Fibroblast of lung (primary cell): Measurements from ENCODE around the gene PRKCA. TPM values are rescaled to one million over a fixed set of nuclear protein-coding genes. Genes with fewer than 3 reads are reported as not detected.

Experiments used
- DNase-seq, 2 donors: peaks; one replicate each; pipeline versions ENCODE4 v3.0.0 to v3.0.0-alpha.2; 2010; ENCODE audit warnings: low read depth in 2 of 2
- H2AFZ ChIP-seq: 2 replicates; pipeline ENCODE4 v1.5.1; 2012; ENCODE audit warnings: low read length, control low read depth, inconsistent platforms
- H3K27ac ChIP-seq: 2 replicates; pipeline ENCODE4 v1.5.1; 2011; ENCODE audit warnings: low read length, control low read depth; ENCODE audit not compliant: insufficient read depth
- H3K27me3 ChIP-seq: 2 replicates; pipeline ENCODE4 v1.5.1; 2011; ENCODE audit warnings: mild to moderate bottlenecking, low read length; ENCODE audit not compliant: control insufficient read depth, insufficient read depth
- H3K36me3 ChIP-seq: 2 replicates; pipeline ENCODE4 v1.5.1; 2011; ENCODE audit warnings: low read length; ENCODE audit not compliant: control insufficient read depth, insufficient read depth
- H3K4me1 ChIP-seq: 2 replicates; pipeline ENCODE4 v1.5.1; 2011; ENCODE audit warnings: low read length; ENCODE audit not compliant: control insufficient read depth, insufficient read depth; ENCODE audit errors: extremely low read depth
- H3K4me2 ChIP-seq: 2 replicates; pipeline ENCODE4 v1.5.1; 2011; ENCODE audit warnings: low read length, control low read depth; ENCODE audit not compliant: insufficient read depth; ENCODE audit errors: extremely low read depth
- H3K4me3 ChIP-seq, 4 experiments: fragments of 200-600 bp in 1 of 4; sonication (generic) in 1 of 4; replicated peaks in 1 of 4; 2 replicates each; pipeline ENCODE4 v1.5.1; 2011 to 2016; ENCODE audit warnings: low read length in 4 of 4, low read depth in 3 of 4, mild to moderate bottlenecking in 3 of 4, control low read depth in 2 of 4, inconsistent platforms in 1 of 4, mixed read lengths in 1 of 4; ENCODE audit not compliant: insufficient read depth in 1 of 4; ENCODE audit errors: control extremely low read depth in 1 of 4
- H3K79me2 ChIP-seq: 2 replicates; pipeline ENCODE4 v1.5.1; 2012; ENCODE audit warnings: mild to moderate bottlenecking, low read length, inconsistent platforms; ENCODE audit not compliant: control insufficient read depth, insufficient read depth
- H3K9ac ChIP-seq: 2 replicates; pipeline ENCODE4 v1.5.1; 2011; ENCODE audit warnings: mild to moderate bottlenecking, low read length, control low read depth; ENCODE audit not compliant: insufficient read depth
- H3K9me3 ChIP-seq: 2 replicates; pipeline ENCODE4 v1.5.1; 2012; ENCODE audit warnings: low read depth, low read length; ENCODE audit not compliant: control insufficient read depth, insufficient read depth
- H4K20me1 ChIP-seq: 2 replicates; pipeline ENCODE4 v1.5.1; 2011; ENCODE audit warnings: low read length; ENCODE audit not compliant: control insufficient read depth, insufficient read depth; ENCODE audit errors: extremely low read depth
- EZH2 ChIP-seq: IDR thresholded peaks from 2 replicates; pipeline ENCODE4 v1.5.1; 2012; ENCODE audit warnings: low read length, control low read depth, mild to moderate bottlenecking; ENCODE audit errors: missing control alignments
- polyA plus RNA-seq, 2 donors: library from polyadenylated mRNA; depleted of rRNA in 1 of 2; stranded (reverse) in 1 of 2; unstranded in 1 of 2; fragments of >200 nt; gene quantifications; 2 replicates each; pipeline ENCODE4 v1.2.1, GENCODE V29; 2011 to 2012; ENCODE audit warnings: missing spikeins in 1 of 2
- total RNA-seq: library from RNA; depleted of rRNA; stranded (reverse); fragments of >200 nt; gene quantifications from 2 replicates; pipeline ENCODE4 v1.2.1, GENCODE V29; 2014
- TF ChIP-seq, protein P1 (sequence below), 2 donors: IDR thresholded peaks in 1 of 2; conservative IDR thresholded peaks in 1 of 2; 1 replicate in 1 of 2; 2 replicates in 1 of 2; pipeline ENCODE4 v1.5.1; 2011 to 2012; ENCODE audit warnings: low read length in 2 of 2, control low read depth in 1 of 2, inconsistent platforms in 1 of 2, low read depth in 1 of 2, mild to moderate bottlenecking in 1 of 2

Gene PRKCA
- total and polyA plus RNA-seq, 2 donors (not counting 1 experiment from before 2014, with no cell fraction given), result 34.0 to 74.2 TPM

DNA sequence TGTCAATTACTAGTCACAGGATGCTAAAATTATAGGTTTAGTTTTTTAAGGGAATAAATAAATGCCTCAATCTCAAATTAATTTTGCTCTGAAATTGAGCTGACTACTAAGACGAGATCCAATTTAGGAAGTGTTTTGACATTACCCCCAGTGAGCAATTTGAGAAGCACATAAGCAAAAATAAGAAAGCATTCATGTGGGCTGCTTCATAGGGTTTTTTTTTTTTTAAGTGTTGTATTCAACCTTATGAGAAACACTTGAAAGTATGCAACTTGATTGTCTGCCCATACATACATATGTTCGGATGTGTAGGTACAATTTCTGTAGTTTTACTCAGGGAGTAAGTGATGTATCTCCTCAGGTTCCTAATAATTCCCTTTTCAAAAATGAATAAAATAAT, 77.6 kb downstream of the PRKCA start:
- no peaks in the 10 kb centered on the region for H3K9me3 ChIP-seq
- H3K4me3 ChIP-seq, result no peak overlapping the region
- no peaks in the 10 kb centered on the region for H3K27me3 ChIP-seq
- H2AFZ ChIP-seq, result no peak overlapping the region
- no peaks in the 10 kb centered on the region for H3K36me3 ChIP-seq
- no peak overlapping the region for H3K9ac ChIP-seq
- H4K20me1 ChIP-seq, result no peaks in the 10 kb centered on the region
- no peak for DNase-seq
- TF ChIP-seq, protein P1, sequence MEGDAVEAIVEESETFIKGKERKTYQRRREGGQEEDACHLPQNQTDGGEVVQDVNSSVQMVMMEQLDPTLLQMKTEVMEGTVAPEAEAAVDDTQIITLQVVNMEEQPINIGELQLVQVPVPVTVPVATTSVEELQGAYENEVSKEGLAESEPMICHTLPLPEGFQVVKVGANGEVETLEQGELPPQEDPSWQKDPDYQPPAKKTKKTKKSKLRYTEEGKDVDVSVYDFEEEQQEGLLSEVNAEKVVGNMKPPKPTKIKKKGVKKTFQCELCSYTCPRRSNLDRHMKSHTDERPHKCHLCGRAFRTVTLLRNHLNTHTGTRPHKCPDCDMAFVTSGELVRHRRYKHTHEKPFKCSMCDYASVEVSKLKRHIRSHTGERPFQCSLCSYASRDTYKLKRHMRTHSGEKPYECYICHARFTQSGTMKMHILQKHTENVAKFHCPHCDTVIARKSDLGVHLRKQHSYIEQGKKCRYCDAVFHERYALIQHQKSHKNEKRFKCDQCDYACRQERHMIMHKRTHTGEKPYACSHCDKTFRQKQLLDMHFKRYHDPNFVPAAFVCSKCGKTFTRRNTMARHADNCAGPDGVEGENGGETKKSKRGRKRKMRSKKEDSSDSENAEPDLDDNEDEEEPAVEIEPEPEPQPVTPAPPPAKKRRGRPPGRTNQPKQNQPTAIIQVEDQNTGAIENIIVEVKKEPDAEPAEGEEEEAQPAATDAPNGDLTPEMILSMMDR (conservative IDR thresholded peaks at IDR 0.05 in 1 of 2, IDR thresholded peaks at IDR 0.05 in 1 of 2; ENCODE audit: low read depth in 1 of 2, low read length in 2 of 2), result no peak
- no peak for TF ChIP-seq EZH2
- H3K27ac ChIP-seq, result no peak overlapping the region
- H3K4me2 ChIP-seq, result no peak overlapping the region
- H3K79me2 ChIP-seq, result peaks cover 69% of the 10 kb centered on the region
- peaks cover 4% of the 10 kb centered on the region for H3K4me1 ChIP-seq

DNA sequence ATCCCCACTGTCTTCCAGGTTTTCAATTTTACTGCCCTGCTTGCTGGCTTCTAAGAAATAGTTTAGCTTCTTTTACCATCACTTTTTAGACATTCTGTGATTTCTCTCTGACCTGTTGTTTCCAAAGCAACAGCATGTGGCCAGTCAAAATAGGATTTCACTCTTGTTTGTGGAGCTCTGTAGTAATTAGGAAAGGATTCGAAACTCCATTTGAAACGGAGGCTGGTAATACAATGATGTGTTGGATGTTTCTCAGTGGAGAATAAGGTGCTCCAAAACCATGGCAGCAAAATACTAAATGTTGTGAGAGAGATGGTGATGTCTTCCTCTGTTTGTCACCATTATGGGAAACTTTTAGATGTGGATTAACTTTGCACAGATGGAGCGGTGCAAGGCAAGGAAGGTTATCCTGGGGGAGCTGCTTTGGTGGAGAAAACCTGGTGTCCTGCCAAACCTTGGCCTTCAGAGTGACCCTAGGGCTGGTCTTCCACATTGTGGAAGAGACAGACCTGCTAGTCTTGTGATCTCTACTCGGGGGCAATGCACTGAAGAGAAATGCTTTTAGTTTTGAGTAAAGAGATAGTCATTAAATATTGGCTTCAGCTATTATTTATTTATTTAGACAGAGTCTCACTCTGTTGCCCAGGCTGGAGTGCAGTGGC, 79.4 kb downstream of the PRKCA start:
- Histone ChIP-seq H3K4me1 (peaks cover 6% of the 10 kb centered on the region), H2AFZ (no peak overlapping the region), H3K4me3 (no peak overlapping the region), H4K20me1 (no peaks in the 10 kb centered on the region), H3K36me3 (no peaks in the 10 kb centered on the region), H3K9ac (no peak overlapping the region), H3K27ac (peak overlapping the region; percentile 0), H3K79me2 (peaks cover 69% of the 10 kb centered on the region), H3K27me3 (no peaks in the 10 kb centered on the region), H3K4me2 (no peak overlapping the region), H3K9me3 (no peaks in the 10 kb centered on the region)
- DNase-seq, result no peak
- TF ChIP-seq, protein P1 (conservative IDR thresholded peaks at IDR 0.05 in 1 of 2, IDR thresholded peaks at IDR 0.05 in 1 of 2; ENCODE audit: low read depth in 1 of 2, low read length in 2 of 2), result no peak
- no peak for TF ChIP-seq EZH2

DNA sequence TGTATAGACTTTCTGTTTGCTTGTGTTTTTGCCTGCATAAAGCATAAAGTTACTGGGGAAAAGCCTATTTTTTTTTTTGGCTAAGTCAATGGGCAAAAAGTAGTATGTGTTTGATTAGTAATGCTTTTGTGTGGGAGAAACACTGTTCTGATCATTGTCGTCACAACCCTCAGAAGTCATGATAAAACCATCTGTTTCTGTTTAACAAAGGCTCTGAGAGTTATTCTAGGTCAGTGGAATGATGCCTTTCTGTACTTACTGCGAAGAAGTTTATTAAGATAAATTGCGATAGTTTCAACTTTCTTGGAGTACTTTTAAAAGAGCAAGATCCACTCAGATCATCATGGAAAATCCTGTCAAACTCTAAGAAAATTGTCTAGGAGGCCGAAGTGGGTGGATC, 80.9 kb downstream of the PRKCA start:
- peak overlapping the region; percentile 60 for H3K4me2 ChIP-seq
- H3K4me3 ChIP-seq, result no peak overlapping the region
- H3K27me3 ChIP-seq, result no peaks in the 10 kb centered on the region
- H3K27ac ChIP-seq, result peak overlapping the region; percentile 56
- no peak overlapping the region for H2AFZ ChIP-seq
- no peaks in the 10 kb centered on the region for H4K20me1 ChIP-seq
- peaks cover 7% of the 10 kb centered on the region for H3K4me1 ChIP-seq
- peak; percentile 93 to 97 for DNase-seq
- TF ChIP-seq, protein P1 (conservative IDR thresholded peaks at IDR 0.05 in 1 of 2, IDR thresholded peaks at IDR 0.05 in 1 of 2; ENCODE audit: low read depth in 1 of 2, low read length in 2 of 2), result no peak
- TF ChIP-seq EZH2, result no peak
- no peak overlapping the region for H3K9ac ChIP-seq
- no peaks in the 10 kb centered on the region for H3K36me3 ChIP-seq
- no peaks in the 10 kb centered on the region for H3K9me3 ChIP-seq
- peaks cover 73% of the 10 kb centered on the region for H3K79me2 ChIP-seq
